Activated CD8-positive, alpha-beta memory T cell treated with anti-CD3 and anti-CD28 coated beads, Interleukin-2, amount 10 ng/mL, durations not matched to agents 7 days and 5 days (primary cell): ENCODE results near the gene ST3GAL4. TPM values are rescaled to one million over a fixed set of nuclear protein-coding genes. Genes with fewer than 3 reads are reported as not detected.
A peak's percentile ranks its signal among the peaks of the same experiment; 100 is the strongest.

Experiments
- ATAC-seq: fragments of 150-1000 bp; cut with Tn5 transposase; one replicate; pipeline ENCODE4 v1.10.0; 2021; ENCODE audit warnings: moderate library complexity
- CTCF ChIA-PET: fragments of 350-600 bp; sonication (Branson Sonifier 250); formaldehyde crosslinking; loops from one replicate; lab custom pipeline; 2021; ENCODE audit warnings: antibody characterized with exemption; lab: Charles Lee
- DNase-seq: peaks from one replicate; pipeline ENCODE4 v3.0.0-alpha.2; 2020
- H3K27ac Mint-ChIP-seq: one replicate; pipeline ENCODE4 v1.8.0; 2021; ENCODE audit warnings: mild to moderate bottlenecking, mixed read lengths
- H3K27me3 Mint-ChIP-seq: one replicate; pipeline ENCODE4 v1.8.0; 2021; ENCODE audit warnings: mixed read lengths
- H3K36me3 Mint-ChIP-seq: one replicate; pipeline ENCODE4 v1.8.0; 2021; ENCODE audit warnings: mild to moderate bottlenecking, mixed read lengths
- H3K4me1 Mint-ChIP-seq: one replicate; pipeline ENCODE4 v1.8.0; 2021; ENCODE audit warnings: mixed read lengths
- H3K4me3 Mint-ChIP-seq: one replicate; pipeline ENCODE4 v1.8.0; 2021; ENCODE audit warnings: mild to moderate bottlenecking, moderate library complexity, mixed read lengths
- H3K9me3 Mint-ChIP-seq: one replicate; pipeline ENCODE4 v1.8.0; 2022; ENCODE audit warnings: low read depth, mixed read lengths
- total RNA-seq, 2 experiments: library from RNA; stranded (reverse); gene quantifications; one replicate each; pipeline ENCODE4 v1.2.3, GENCODE V29; 2021

Gene ST3GAL4
- total RNA-seq, 2 experiments from 2014 or later = 8.8 to 11.5 TPM

GRCh38 chr11:126440792-126441514 lies 85.5 kb downstream of the ST3GAL4 start:
- DNase-seq (peak; percentile 78), ATAC-seq (peak; percentile 79)
- Mint-ChIP-seq H3K4me1 (peaks cover 3% of the 10 kb centered on the region), H3K36me3 (no peaks in the 10 kb centered on the region), H3K4me3 (no peak overlapping the region), H3K9me3 (no peaks in the 10 kb centered on the region), H3K27ac (no peak overlapping the region), H3K27me3 (peaks cover 15% of the 10 kb centered on the region)
- CTCF ChIA-PET = interaction anchor here (0.7 to 7.8 kb wide), 15 partner anchors 9 to 550 kb away, joined by 3 to 109 read pairs (median 7); no protein-coding TSS in a partner anchor

DNA sequence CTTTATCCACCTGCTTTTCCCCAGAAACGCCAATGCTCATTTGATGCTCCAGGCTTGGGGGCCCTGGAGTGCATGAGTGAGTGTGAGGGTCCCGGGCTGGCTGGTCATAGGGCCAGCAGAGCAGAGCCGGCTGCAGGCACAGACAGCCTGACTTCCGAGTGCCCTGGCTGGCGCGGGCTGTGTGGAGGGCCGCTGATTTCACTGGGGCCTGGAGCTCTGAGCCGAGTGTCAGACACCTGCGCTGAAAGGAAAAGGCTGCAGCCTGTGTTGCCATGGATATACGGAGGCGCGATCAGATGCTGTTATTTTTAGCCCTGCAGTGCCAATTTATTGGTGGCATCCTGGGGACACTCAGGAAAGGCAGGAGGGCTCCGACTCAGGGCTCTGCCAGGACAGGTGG lies 87.6 kb downstream of the ST3GAL4 start:
- Mint-ChIP-seq H3K4me3 (no peak overlapping the region), H3K9me3 (no peaks in the 10 kb centered on the region), H3K27me3 (peaks cover 15% of the 10 kb centered on the region), H3K36me3 (no peaks in the 10 kb centered on the region), H3K27ac (no peak overlapping the region), H3K4me1 (peaks cover 3% of the 10 kb centered on the region)
- DNase-seq (no peak), ATAC-seq (no peak)
- CTCF ChIA-PET = interaction anchor here (1.6 to 7.8 kb wide), 4 partner anchors 22 to 548 kb away, joined by 5 to 109 read pairs (median 16); no protein-coding TSS in a partner anchor

DNA sequence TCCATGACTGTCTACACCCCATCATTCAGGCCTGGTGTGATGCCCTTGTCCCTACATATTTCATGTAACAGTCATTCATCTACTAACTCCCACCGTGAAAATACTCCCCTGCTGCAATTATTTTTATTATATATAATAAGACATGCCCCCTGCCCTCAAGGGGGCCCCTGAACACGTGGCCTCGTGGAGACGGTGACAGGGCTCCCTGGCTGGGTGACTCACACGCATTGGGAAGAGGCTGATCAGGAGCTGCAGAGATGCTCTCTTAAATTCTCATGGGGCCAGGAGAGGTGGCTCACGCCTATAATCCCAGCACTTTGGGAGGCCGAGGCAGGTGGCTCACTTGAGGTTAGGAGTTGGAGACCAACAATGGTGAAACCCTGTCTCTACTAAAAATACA lies 88.6 kb downstream of the ST3GAL4 start:
- H3K36me3 Mint-ChIP-seq = no peaks in the 10 kb centered on the region
- no peaks in the 10 kb centered on the region for H3K9me3 Mint-ChIP-seq
- no peak overlapping the region for H3K4me3 Mint-ChIP-seq
- DNase-seq (no peak), ATAC-seq (no peak)
- no peak overlapping the region for H3K27ac Mint-ChIP-seq
- H3K27me3 Mint-ChIP-seq = peaks cover 15% of the 10 kb centered on the region
- CTCF ChIA-PET = interaction anchor here (1.6 to 7.8 kb wide), 2 partner anchors 35 to 39 kb away, joined by 5 to 109 read pairs; no protein-coding TSS in a partner anchor
- peaks cover 3% of the 10 kb centered on the region for H3K4me1 Mint-ChIP-seq

- DNase-seq = no peak
- Mint-ChIP-seq H3K4me1 (no peaks in the 10 kb centered on the region), H3K27ac (no peak overlapping the region), H3K36me3 (peaks cover 3% of the 10 kb centered on the region), H3K27me3 (peaks cover 8% of the 10 kb centered on the region), H3K9me3 (peaks cover 16% of the 10 kb centered on the region), H3K4me3 (no peak overlapping the region)
- CTCF ChIA-PET = no interaction called here
- no peak for ATAC-seq
Measured at GRCh38 chr11:126446581-126446980, 91.1 kb downstream of the ST3GAL4 start.

DNA sequence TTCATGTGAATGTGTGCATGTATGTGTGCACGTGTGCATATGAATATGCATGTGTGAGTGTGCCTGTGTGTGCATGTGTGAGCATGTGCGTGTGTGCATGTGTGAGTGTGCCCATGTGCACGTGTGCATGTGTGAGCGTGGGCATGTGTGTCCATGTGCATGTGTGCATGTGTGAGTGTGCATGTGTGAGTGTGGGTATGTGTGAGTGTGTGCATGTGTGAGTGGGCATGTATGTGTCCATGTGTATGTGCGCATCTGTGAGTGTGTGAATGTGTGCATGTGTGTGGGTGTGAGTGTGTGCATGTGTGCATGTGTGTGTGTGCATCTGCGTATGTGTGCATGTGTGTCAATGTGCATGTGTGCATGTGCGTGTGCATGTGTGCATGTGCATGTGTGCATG lies 94.7 kb downstream of the ST3GAL4 start:
- no peak overlapping the region for H3K4me3 Mint-ChIP-seq
- no peak for DNase-seq
- peaks cover 16% of the 10 kb centered on the region for H3K9me3 Mint-ChIP-seq
- H3K4me1 Mint-ChIP-seq = no peaks in the 10 kb centered on the region
- H3K36me3 Mint-ChIP-seq = peaks cover 3% of the 10 kb centered on the region
- H3K27me3 Mint-ChIP-seq = no peaks in the 10 kb centered on the region
- ATAC-seq = no peak
- CTCF ChIA-PET = interaction anchor here (1.6 kb wide), 1 partner anchor 30 kb away, joined by 4 read pairs; no protein-coding TSS in a partner anchor
- no peak overlapping the region for H3K27ac Mint-ChIP-seq

GRCh38 chr11:126450806-126451205 lies 95.3 kb downstream of the ST3GAL4 start:
- H3K4me1 Mint-ChIP-seq = no peaks in the 10 kb centered on the region
- no peak overlapping the region for H3K27ac Mint-ChIP-seq
- no peaks in the 10 kb centered on the region for H3K27me3 Mint-ChIP-seq
- no peak for DNase-seq
- CTCF ChIA-PET = no interaction called here
- H3K4me3 Mint-ChIP-seq = no peak overlapping the region
- no peak for ATAC-seq
- H3K9me3 Mint-ChIP-seq = peaks cover 16% of the 10 kb centered on the region
- peaks cover 3% of the 10 kb centered on the region for H3K36me3 Mint-ChIP-seq

DNA sequence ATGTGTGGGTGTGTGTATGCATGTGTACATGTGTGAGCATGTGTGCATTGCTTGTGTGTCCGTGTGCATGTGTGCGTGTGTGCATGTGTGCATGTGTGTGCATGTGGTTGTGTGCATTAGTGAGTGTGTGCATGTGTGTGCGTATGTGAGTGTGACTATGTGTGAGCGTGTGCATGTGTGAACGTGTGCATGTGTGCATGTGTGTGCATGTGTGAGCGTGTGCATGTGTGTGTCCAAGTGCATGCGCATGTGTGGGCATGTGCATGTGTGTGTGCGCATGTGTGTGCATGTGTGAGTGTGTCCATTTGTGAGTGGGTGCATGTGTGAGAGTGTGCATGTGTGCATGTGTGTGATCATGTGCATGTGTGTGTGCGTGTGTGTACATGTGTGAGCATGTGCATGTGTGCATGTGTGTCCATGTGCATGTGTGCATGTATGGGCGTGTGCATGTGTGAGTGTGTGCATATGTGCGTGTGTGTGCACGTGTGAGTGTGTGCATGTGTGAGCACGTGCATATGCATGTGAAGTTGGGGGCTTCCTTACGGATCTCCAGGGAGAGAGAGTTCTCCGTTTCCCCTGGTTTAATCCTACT lies 95.8 kb downstream of the ST3GAL4 start:
- Mint-ChIP-seq H3K9me3 (peaks cover 16% of the 10 kb centered on the region), H3K36me3 (peaks cover 3% of the 10 kb centered on the region), H3K27ac (no peak overlapping the region), H3K4me1 (no peaks in the 10 kb centered on the region), H3K4me3 (no peak overlapping the region), H3K27me3 (no peaks in the 10 kb centered on the region)
- DNase-seq = no peak
- ATAC-seq = no peak
- CTCF ChIA-PET = no interaction called here

DNA sequence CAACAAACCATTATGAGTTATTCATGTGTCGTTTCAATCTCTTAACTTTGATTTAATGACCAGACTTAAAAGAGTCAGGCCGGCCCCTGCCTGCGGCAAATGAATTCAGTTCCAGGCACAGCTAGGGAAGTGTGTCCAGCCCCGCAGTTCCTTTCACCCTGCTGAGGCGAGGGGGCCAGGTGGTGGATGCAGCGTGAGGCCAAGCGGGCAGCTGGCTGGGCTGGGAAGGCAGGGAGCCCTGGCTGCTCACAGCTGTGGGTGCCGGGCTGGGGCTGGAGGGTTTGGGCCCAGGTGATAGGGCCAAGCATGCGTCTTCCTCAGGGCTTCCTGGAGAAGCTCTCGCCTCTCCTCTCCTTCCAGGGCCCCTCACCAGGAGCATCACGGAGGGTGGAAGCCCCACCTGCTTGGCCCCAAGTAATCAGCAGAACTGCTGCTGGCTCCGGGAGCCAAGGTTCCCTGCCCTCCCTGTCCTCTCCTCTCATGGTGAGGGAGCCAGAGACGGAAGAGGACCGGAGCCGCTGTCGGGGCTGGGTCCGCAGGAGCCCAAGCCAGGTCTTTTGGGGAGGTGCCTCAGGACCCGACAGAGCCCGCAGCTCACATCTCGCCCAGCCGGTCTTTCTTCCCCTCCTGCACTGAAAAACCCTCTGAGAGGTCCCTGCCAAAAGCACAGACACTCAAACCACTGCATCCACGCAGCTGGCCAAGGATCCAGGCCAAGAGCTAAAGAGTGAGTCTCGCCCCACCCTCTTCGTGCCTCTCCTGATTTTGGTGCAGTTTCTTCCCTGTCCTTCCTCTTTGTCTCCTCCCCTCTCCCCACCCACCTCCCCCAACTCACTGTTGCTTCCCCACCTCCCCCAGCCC lies 97.0 kb downstream of the ST3GAL4 start:
- CTCF ChIA-PET = interaction anchor here (0.8 kb wide), 1 partner anchor 12 kb away, joined by 3 read pairs; no protein-coding TSS in a partner anchor
- DNase-seq (no peak), ATAC-seq (no peak)

DNA sequence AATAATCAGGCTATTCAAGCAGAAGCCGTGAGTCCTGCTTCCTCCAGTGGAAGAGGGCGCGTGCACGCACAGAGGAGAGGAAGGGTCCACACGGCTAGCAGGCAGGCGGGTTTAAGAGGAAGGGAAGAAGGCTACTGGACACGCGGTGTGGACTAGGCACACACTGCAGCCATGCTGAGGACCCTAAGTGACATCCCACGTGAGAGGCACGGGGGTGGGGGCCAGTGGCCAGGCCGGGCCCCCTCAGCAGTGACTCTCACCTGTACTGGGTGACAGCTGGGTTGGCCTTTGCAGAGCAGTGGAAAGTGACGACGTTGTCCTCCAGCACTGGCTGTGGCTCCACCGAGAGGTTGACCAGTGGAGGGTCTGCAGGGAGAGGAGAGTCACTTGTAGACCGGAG lies 100.6 kb downstream of the ST3GAL4 start:
- peaks cover 5% of the 10 kb centered on the region for H3K9me3 Mint-ChIP-seq
- no peaks in the 10 kb centered on the region for H3K27me3 Mint-ChIP-seq
- CTCF ChIA-PET = no interaction called here
- no peak for ATAC-seq
- no peaks in the 10 kb centered on the region for H3K4me1 Mint-ChIP-seq
- H3K36me3 Mint-ChIP-seq = no peaks in the 10 kb centered on the region
- no peak for DNase-seq
- no peak overlapping the region for H3K4me3 Mint-ChIP-seq
- H3K27ac Mint-ChIP-seq = no peak overlapping the region

More for the DNA sequence above, 97.0 kb downstream of the ST3GAL4 start:
- Mint-ChIP-seq H3K9me3 (peaks cover 16% of the 10 kb centered on the region), H3K27me3 (no peaks in the 10 kb centered on the region), H3K4me3 (no peak overlapping the region), H3K4me1 (no peaks in the 10 kb centered on the region), H3K27ac (no peak overlapping the region), H3K36me3 (peaks cover 3% of the 10 kb centered on the region)

- CTCF ChIA-PET = no interaction called here
- Mint-ChIP-seq H3K4me1 (no peaks in the 10 kb centered on the region), H3K9me3 (no peaks in the 10 kb centered on the region), H3K27ac (no peak overlapping the region), H3K27me3 (no peaks in the 10 kb centered on the region), H3K4me3 (no peak overlapping the region), H3K36me3 (no peaks in the 10 kb centered on the region)
- ATAC-seq (no peak), DNase-seq (no peak)
Measured at GRCh38 chr11:126456783-126457542, 101.5 kb downstream of the ST3GAL4 start.

DNA sequence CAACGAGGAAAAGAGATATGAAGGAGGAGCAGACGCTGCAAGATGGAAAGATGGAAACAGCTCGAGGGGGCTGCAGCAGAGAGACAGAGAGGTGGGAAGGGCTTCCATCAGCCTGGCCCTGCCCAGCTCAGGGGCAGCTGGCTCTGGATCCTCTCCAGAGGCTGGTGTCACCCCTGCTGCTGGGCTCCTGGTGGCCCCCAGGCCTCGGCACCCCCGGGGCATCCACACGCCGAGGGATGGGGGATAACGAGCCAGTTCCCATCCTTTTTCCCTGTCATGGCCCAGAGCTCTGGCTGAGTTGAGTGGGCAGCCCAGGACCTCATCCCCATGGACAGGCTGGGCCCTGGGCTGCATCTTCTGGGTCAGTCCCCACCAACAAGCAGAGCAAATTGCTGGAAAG lies 102.3 kb downstream of the ST3GAL4 start:
- DNase-seq = no peak
- Mint-ChIP-seq H3K4me3 (no peak overlapping the region), H3K27ac (no peak overlapping the region), H3K36me3 (no peaks in the 10 kb centered on the region), H3K9me3 (no peaks in the 10 kb centered on the region), H3K4me1 (no peaks in the 10 kb centered on the region), H3K27me3 (no peaks in the 10 kb centered on the region)
- CTCF ChIA-PET = no interaction called here
- ATAC-seq = no peak

- Mint-ChIP-seq H3K9me3 (no peaks in the 10 kb centered on the region), H3K27me3 (peaks cover under 1% of the 10 kb centered on the region), H3K36me3 (no peaks in the 10 kb centered on the region), H3K4me3 (no peak overlapping the region), H3K4me1 (peaks cover 4% of the 10 kb centered on the region), H3K27ac (no peak overlapping the region)
- CTCF ChIA-PET = interaction anchor here (0.7 to 1.2 kb wide), 2 partner anchors 19 to 21 kb away, joined by 3 read pairs; no protein-coding TSS in a partner anchor
- DNase-seq = no peak
- no peak for ATAC-seq
Measured at GRCh38 chr11:126459691-126460281, 104.3 kb downstream of the ST3GAL4 start.
